H1 (cell line): ENCODE data around the gene KIN. TPM values are rescaled to one million over a fixed set of nuclear protein-coding genes. Genes with fewer than 3 reads are reported as not detected.

Experiments
- ATF2 ChIP-seq: IDR thresholded peaks from 2 replicates; pipeline ENCODE4 v1.6.1; 2012; ENCODE audit warnings: low read length, inconsistent platforms
- CHD1 ChIP-seq: IDR thresholded peaks from 2 replicates; pipeline ENCODE4 v1.6.1; 2012; ENCODE audit warnings: low read depth, low read length, improper control_type of control experiment
- CHD7 ChIP-seq: fragments of 300-600 bp; sonication (generic); IDR thresholded peaks from 2 replicates; pipeline ENCODE4 v1.7.1; 2012; ENCODE audit warnings: low read length, moderate library complexity, mild to moderate bottlenecking, inconsistent platforms; ENCODE audit not compliant: insufficient replicate concordance
- CTBP2 ChIP-seq: IDR thresholded peaks from 2 replicates; pipeline ENCODE4 v1.7.0; 2011; ENCODE audit warnings: borderline replicate concordance, mild to moderate bottlenecking, moderate library complexity, mixed read lengths, low read length; ENCODE audit not compliant: insufficient read depth, insufficient read length
- HDAC2 ChIP-seq, 2 experiments: fragments of 300-600 bp in 1 of 2; sonication (generic) in 1 of 2; IDR thresholded peaks; 2 replicates each; pipeline ENCODE4 v1.6.1; 2011 to 2012; ENCODE audit warnings: low read depth in 2 of 2, low read length in 2 of 2, mild to moderate bottlenecking in 2 of 2, moderate library complexity in 2 of 2, borderline replicate concordance in 1 of 2, inconsistent platforms in 1 of 2
- TAF7 ChIP-seq: optimal IDR thresholded peaks from 2 replicates; pipeline ENCODE3; 2011; ENCODE audit warnings: low read depth, mild to moderate bottlenecking, inconsistent platforms, low read length, moderate library complexity, borderline replicate concordance
- TEAD4 ChIP-seq: IDR thresholded peaks from 2 replicates; pipeline ENCODE4 v1.6.1; 2012; ENCODE audit warnings: low read depth, low read length, inconsistent platforms, mixed read lengths
- polyA plus RNA-seq, 7 experiments: library from polyadenylated mRNA; depleted of rRNA in 3 of 7; stranded (reverse) in 5 of 7; unstranded in 2 of 7; fragments of >200 nt in 5 of 7; fragments of 200-250 nt in 2 of 7; gene quantifications; 1 replicate in 5 of 7; 2 replicates in 1 of 7; 4 replicates in 1 of 7; pipeline versions ENCODE4 v1.2.1 to v1.2.3, GENCODE V29; 2011 to 2013; ENCODE audit warnings: missing spikeins in 2 of 7, mixed read lengths in 2 of 7
- total RNA-seq: library from RNA; stranded (reverse); fragmentation: NEBNext Ultra II Directional; extraction: Animal tissue kit (Norgen Biotek cat#: 25700); gene quantifications from 2 replicates; pipeline ENCODE4 v1.2.1, GENCODE V29; 2021

The KIN gene
- total and polyA plus RNA-seq, 2 of the 8 experiments (the other 6 are each of a cell fraction or from before 2014, with no cell fraction given): 3.7 to 16.5 TPM

GRCh38 chr10:7818295-7819120 lies 30.7 kb upstream of the KIN start, which contains the start of gene TAF3 (continued):
- TF ChIP-seq CHD7 (no peak), CTBP2 (no peak), TEAD4 (peak; percentile 20; the same call in 1 of the 2 replicates), HDAC2 (IDR thresholded peaks at IDR 0.05; ENCODE audit: borderline replicate concordance in 1 of 2, low read depth in 2 of 2, low read length in 2 of 2) (0 out of 4 replicates have a peak, but pooled peaks of 1 of the 2 experiments have one; percentile 5), CHD1 (no peak), ATF2 (no peak), TAF7 (peak; percentile 90)
